Upper lobe of right lung (tissue), 1 donor: ENCODE results near the gene BPHL. TPM values are rescaled to one million over a fixed set of nuclear protein-coding genes. Genes with fewer than 3 reads are reported as not detected.
A peak's percentile ranks its signal among the peaks of the same experiment; 100 is the strongest.

ENCODE experiments used
- ATAC-seq: fragments of 200-7000 bp; cut with Tn5 transposase; one replicate; pipeline ENCODE4 v1.9.1; 2020; ENCODE audit warnings: mild to moderate bottlenecking, moderate library complexity
- DNase-seq: peaks from one replicate; pipeline ENCODE4 v3.0.0-alpha.2; 2020
- H3K27ac ChIP-seq: fragments of 200-600 bp; one replicate; pipeline ENCODE4 v1.8.0; 2022
- H3K27me3 ChIP-seq: fragments of 200-600 bp; one replicate; pipeline ENCODE4 v1.8.0; 2022; ENCODE audit warnings: mild to moderate bottlenecking
- H3K36me3 ChIP-seq: fragments of 200-600 bp; one replicate; pipeline ENCODE4 v1.8.0; 2022
- H3K4me1 ChIP-seq: fragments of 200-600 bp; one replicate; pipeline ENCODE4 v1.8.0; 2022
- H3K4me3 ChIP-seq: fragments of 200-600 bp; one replicate; pipeline ENCODE4 v1.8.0; 2022; ENCODE audit warnings: mild to moderate bottlenecking
- H3K9me3 ChIP-seq: fragments of 200-600 bp; one replicate; pipeline ENCODE4 v1.8.0; 2022
- intact Hi-C: fragments of 100-400 bp; cut with DNase I; formaldehyde crosslinking; loops from one replicate; pipeline ENCODE4 v1.11.0; 2022
- long read RNA-seq: library from polyadenylated mRNA; unstranded; transcript quantifications from one replicate; pipeline ENCODE4 v2.0.0, GENCODE V29; 2021
- total RNA-seq: library from RNA; stranded (reverse); fragmentation: NEBNext Ultra II Directional; extraction: Animal tissue kit (Norgen Biotek cat#: 25700); gene quantifications from one replicate; pipeline ENCODE4 v1.2.1, GENCODE V29; 2021
- TF ChIP-seq, protein P1 (sequence below): fragments of 200-600 bp; IDR thresholded peaks from one replicate; pipeline ENCODE4 v1.8.0; 2022; ENCODE audit warnings: antibody characterized with exemption
- donor health status: DM: no; HTN: yes; CAD: no; lungs with severe emphysema.

BPHL gene
- total RNA-seq: 7.6 TPM
- long read RNA-seq, transcript BPHL-203 (7 exons, 1,928 nt): major isoform, 9 of 11 reads
- long read RNA-seq, partial matches to known transcripts: 0 of 11 reads
- long read RNA-seq, other reads (novel, unspliced or antisense): 2 of 11 reads

DNA sequence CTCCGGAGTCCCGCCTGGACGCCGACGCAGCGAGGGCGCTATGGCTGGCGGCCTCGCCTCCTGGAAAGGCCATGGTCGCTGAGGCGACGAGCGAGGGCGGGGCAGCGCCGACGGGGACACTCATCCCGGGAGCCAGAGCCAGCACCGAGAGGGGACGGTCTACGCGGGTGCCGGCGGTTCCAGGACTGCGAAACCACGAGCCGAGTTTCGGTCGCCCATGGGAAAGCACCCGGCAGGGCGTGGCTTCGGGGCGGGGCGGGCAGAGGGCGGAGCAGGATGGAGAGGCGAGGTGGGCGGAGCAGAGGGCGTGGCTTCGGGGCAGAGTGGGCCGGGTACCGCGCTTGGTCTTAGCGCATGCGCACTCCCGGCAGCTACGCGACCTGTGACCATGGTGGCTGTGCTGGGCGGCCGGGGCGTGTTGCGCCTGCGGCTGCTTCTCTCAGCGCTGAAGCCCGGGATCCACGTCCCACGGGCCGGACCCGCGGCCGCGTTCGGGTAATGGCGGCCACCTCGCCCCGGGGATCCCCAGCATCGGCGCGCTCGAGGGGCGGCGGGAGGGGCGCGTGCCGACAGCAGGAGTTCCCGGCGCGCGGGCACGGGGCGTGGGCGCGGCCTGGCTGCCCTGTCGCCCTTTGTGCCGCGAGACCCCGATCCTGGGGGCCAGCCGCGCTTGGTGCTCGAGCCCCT lies at the start of gene BPHL:
Gene BPHL (plus strand): TSS at position 359 of the 687 bp plus-strand sequence. CDS start 30 bp downstream, at position 389.
- H3K4me1 ChIP-seq: peaks cover 5% of the 10 kb centered on the region
- peak; percentile 99 for DNase-seq
- H3K27me3 ChIP-seq: no peaks in the 10 kb centered on the region
- intact Hi-C loops: no loop called here
- H3K36me3 ChIP-seq: peaks cover 23% of the 10 kb centered on the region
- TF ChIP-seq, protein P1, sequence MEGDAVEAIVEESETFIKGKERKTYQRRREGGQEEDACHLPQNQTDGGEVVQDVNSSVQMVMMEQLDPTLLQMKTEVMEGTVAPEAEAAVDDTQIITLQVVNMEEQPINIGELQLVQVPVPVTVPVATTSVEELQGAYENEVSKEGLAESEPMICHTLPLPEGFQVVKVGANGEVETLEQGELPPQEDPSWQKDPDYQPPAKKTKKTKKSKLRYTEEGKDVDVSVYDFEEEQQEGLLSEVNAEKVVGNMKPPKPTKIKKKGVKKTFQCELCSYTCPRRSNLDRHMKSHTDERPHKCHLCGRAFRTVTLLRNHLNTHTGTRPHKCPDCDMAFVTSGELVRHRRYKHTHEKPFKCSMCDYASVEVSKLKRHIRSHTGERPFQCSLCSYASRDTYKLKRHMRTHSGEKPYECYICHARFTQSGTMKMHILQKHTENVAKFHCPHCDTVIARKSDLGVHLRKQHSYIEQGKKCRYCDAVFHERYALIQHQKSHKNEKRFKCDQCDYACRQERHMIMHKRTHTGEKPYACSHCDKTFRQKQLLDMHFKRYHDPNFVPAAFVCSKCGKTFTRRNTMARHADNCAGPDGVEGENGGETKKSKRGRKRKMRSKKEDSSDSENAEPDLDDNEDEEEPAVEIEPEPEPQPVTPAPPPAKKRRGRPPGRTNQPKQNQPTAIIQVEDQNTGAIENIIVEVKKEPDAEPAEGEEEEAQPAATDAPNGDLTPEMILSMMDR: no peak
- peak within 1 kb of the TSS; percentile 77 for H3K4me3 ChIP-seq
- ATAC-seq: peak; percentile 99
- H3K9me3 ChIP-seq: no peaks in the 10 kb centered on the region
- peak within 1 kb of the TSS; percentile 86 for H3K27ac ChIP-seq

DNA sequence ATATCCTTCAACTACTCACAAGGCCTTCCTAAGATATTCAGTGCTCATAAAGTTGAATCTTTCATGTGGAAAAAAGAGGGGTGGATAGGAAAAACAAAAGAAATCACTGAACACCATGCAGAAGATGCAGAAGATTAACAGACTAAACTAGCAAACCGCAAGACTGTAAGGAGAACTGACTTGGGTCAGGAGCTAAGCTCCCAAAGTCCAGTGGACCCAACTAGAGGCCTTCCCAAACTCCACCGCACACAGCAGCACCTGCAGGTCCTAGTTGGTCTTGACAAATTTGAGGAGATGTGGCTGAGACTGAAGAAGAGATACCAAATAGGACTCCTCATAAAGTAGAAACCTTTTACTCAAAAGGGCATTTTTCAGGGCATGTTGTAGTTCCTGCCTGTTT lies 46.9 kb upstream of the BPHL start:
- no peaks in the 10 kb centered on the region for H3K9me3 ChIP-seq
- H3K4me1 ChIP-seq: peaks cover 43% of the 10 kb centered on the region
- TF ChIP-seq, protein P1: no peak
- no peaks in the 10 kb centered on the region for H3K27me3 ChIP-seq
- intact Hi-C loops: no loop called here
- DNase-seq (no peak), ATAC-seq (no peak)
- no peak overlapping the region for H3K4me3 ChIP-seq
- H3K36me3 ChIP-seq: no peaks in the 10 kb centered on the region
- H3K27ac ChIP-seq: no peak overlapping the region

DNA sequence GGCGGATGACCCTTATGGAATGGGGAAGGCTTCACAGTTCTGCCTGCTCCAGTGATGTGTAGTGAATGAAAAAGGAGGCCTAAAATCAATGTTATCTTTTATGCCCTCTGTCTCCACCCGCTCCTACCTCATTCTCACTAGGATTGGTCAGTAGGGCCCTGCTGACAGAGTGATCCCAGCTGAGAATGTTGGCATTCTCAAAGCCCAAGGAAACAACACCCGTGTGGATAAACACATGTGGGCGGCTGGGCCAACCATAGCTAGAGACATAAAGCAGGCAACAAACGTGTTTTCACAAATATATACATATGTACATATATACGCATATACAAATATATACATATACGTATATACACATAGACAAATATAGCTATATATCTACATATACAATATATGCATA lies 45.7 kb upstream of the BPHL start:
- no peak overlapping the region for H3K4me3 ChIP-seq
- no peak for ATAC-seq
- no peak overlapping the region for H3K27ac ChIP-seq
- TF ChIP-seq, protein P1: no peak
- H3K9me3 ChIP-seq: no peaks in the 10 kb centered on the region
- H3K36me3 ChIP-seq: peaks cover 11% of the 10 kb centered on the region
- peaks cover 36% of the 10 kb centered on the region for H3K4me1 ChIP-seq
- no peaks in the 10 kb centered on the region for H3K27me3 ChIP-seq
- DNase-seq: no peak
- intact Hi-C loops: no loop called here

DNA sequence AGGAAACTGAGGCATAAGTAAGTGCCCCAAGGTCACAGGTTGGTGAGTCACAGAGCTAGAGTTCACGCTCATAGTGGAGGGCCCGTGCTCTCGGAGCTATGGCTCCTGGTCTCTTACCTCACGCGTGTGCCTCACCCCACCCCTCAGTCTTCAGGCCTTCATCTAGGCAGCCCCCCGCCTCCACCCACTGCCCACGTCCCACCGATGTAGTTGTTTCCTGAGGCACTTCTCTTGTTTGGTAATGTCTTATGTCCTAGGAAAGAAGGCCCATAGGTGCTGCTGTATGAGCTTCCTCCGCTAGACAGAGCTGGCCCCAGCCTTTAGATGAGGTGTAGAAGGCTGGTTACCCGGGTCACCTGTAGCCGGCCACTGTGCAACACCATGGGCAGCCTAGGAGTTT lies 45.1 kb upstream of the BPHL start:
- no peaks in the 10 kb centered on the region for H3K27me3 ChIP-seq
- DNase-seq (no peak), ATAC-seq (no peak)
- H3K4me3 ChIP-seq: no peak overlapping the region
- peaks cover 33% of the 10 kb centered on the region for H3K4me1 ChIP-seq
- H3K36me3 ChIP-seq: peaks cover 17% of the 10 kb centered on the region
- H3K27ac ChIP-seq: no peak overlapping the region
- no peaks in the 10 kb centered on the region for H3K9me3 ChIP-seq
- TF ChIP-seq, protein P1: no peak
- intact Hi-C loops: no loop called here

DNA sequence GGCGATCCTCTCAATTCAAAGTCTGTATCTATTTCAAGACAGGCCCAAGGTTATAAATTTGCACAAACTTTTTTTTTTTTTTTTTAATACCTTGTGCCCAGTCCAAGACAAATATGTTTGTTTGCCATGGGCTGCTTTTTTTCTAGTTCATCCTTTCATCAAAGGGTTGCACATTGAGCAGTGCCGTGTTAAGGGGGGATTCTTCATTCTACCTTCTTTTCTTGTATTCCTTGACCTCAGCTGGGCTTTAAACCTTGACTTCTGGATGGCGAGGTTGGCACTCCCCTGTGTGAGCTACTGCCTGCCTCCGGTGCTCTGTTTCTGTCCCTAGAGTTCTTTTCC lies 42.8 kb upstream of the BPHL start:
- no peaks in the 10 kb centered on the region for H3K27me3 ChIP-seq
- intact Hi-C loops: no loop called here
- H3K27ac ChIP-seq: no peak overlapping the region
- ATAC-seq: no peak
- H3K4me3 ChIP-seq: no peak overlapping the region
- DNase-seq: no peak
- no peaks in the 10 kb centered on the region for H3K9me3 ChIP-seq
- TF ChIP-seq, protein P1: no peak
- peaks cover 19% of the 10 kb centered on the region for H3K4me1 ChIP-seq
- peaks cover 39% of the 10 kb centered on the region for H3K36me3 ChIP-seq
